SU-DHL-6 (cell line): ENCODE data around the gene OSTN.

Experiments
- H2AFZ ChIP-seq: fragments of 200-600 bp; sonication (generic); 2 replicates; pipeline ENCODE4 v1.6.1; 2014; ENCODE audit warnings: low read depth, mild to moderate bottlenecking, moderate library complexity, mixed read lengths, antibody characterized with exemption, low read length; ENCODE audit not compliant: severe bottlenecking
- H3F3A ChIP-seq: fragments of 200-600 bp; shearing (Covaris generic); 2 replicates; pipeline ENCODE4 v1.6.0; 2016; ENCODE audit warnings: antibody characterized with exemption, mild to moderate bottlenecking; ENCODE audit not compliant: insufficient read depth
- H3K27ac ChIP-seq: fragments of 200-600 bp; sonication (generic); 2 replicates; pipeline ENCODE4 v1.5.1; 2016; ENCODE audit warnings: low read depth, mild to moderate bottlenecking, low read length, moderate library complexity, mixed read lengths
- H3K27me3 ChIP-seq: fragments of 200-600 bp; sonication (generic), shearing (Covaris generic); 2 replicates; pipeline ENCODE4 v1.6.0; 2014; ENCODE audit warnings: mild to moderate bottlenecking, low read length
- H3K36me3 ChIP-seq: fragments of 200-600 bp; sonication (generic); 2 replicates; pipeline ENCODE4 v1.6.1; 2014; ENCODE audit warnings: mild to moderate bottlenecking, low read length, mixed read lengths
- H3K4me2 ChIP-seq: fragments of 300-600, 200-600 bp; shearing (Covaris generic), sonication (generic); 2 replicates; pipeline ENCODE4 v1.6.0; 2014; ENCODE audit warnings: low read length, low read depth, mild to moderate bottlenecking; ENCODE audit not compliant: poor library complexity, severe bottlenecking
- H3K4me3 ChIP-seq: fragments of 200-600 bp; sonication (generic); 2 replicates; pipeline ENCODE4 v1.5.1; 2014; ENCODE audit warnings: antibody characterized with exemption, low read length, mild to moderate bottlenecking, mixed read lengths; ENCODE audit not compliant: insufficient read depth, poor library complexity, severe bottlenecking
- H3K79me2 ChIP-seq: fragments of 200-600 bp; sonication (generic); 2 replicates; pipeline ENCODE4 v1.6.1; 2014; ENCODE audit warnings: mild to moderate bottlenecking, low read length, moderate library complexity; ENCODE audit not compliant: insufficient read depth
- H3K9ac ChIP-seq: fragments of 200-600 bp; sonication (generic); 2 replicates; pipeline ENCODE4 v1.7.0; 2014; ENCODE audit warnings: mild to moderate bottlenecking, low read length
- H3K9me2 ChIP-seq: fragments of 200-600 bp; sonication (generic); replicated peaks from 2 replicates; pipeline ENCODE4 v1.6.1; 2014; ENCODE audit warnings: low read length; ENCODE audit not compliant: insufficient read depth
- H3K9me3 ChIP-seq: fragments of 200-600 bp; sonication (generic); 2 replicates; pipeline ENCODE4 v1.6.1; 2014; ENCODE audit warnings: low read length, mixed read lengths; ENCODE audit not compliant: insufficient read depth
- H4K20me1 ChIP-seq: fragments of 200-600 bp; sonication (generic); 2 replicates; pipeline ENCODE4 v1.6.1; 2014; ENCODE audit warnings: low read depth, mild to moderate bottlenecking, antibody characterized with exemption, low read length, moderate library complexity, mixed read lengths
- EZH2phosphoT487 ChIP-seq: fragments of 200-600 bp; sonication (generic), shearing (Covaris generic); conservative IDR thresholded peaks from 2 replicates; pipeline ENCODE4 v1.6.1; 2018; ENCODE audit warnings: mild to moderate bottlenecking, antibody characterized with exemption, low read length, moderate library complexity, mixed read lengths
- TF ChIP-seq, protein P1 (sequence below): fragments of 200-600 bp; sonication (generic); IDR thresholded peaks from one replicate; pipeline ENCODE4 v1.5.1; 2017; ENCODE audit warnings: antibody characterized with exemption, mild to moderate bottlenecking, low read length, moderate library complexity; ENCODE audit not compliant: insufficient read depth, poor library complexity, severe bottlenecking

Gene OSTN

DNA sequence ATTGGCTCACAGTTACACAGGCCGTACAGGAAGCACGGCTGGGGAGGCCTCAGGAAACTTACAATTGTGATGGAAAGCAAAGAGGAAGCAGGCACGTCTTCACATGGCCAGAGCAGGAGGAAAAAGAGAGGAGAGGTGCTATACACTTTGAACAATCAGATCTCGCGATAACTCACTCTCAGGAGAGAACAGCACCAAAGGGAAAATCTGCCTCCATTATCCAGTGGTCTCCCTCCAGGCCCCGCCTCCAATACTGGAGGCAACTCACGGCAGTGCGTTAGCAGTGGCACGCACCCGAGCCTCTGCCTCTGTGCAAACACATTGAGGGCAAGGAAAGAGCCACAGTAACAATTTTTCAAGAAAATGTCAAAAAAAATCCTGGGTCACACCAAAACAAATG, 11.0 kb downstream of the OSTN start:
- Histone ChIP-seq H2AFZ (no peak overlapping the region), H3K36me3 (no peaks in the 10 kb centered on the region), H3K27ac (no peak overlapping the region), H3K79me2 (no peaks in the 10 kb centered on the region), H4K20me1 (no peaks in the 10 kb centered on the region), H3K9me2 (no peaks in the 10 kb centered on the region), H3K27me3 (no peaks in the 10 kb centered on the region), H3F3A (no peaks in the 10 kb centered on the region), H3K9me3 (no peaks in the 10 kb centered on the region), H3K4me2 (no peak overlapping the region), H3K9ac (no peak overlapping the region), H3K4me3 (no peak overlapping the region)
- no peak for TF ChIP-seq EZH2phosphoT487
- TF ChIP-seq, protein P1, sequence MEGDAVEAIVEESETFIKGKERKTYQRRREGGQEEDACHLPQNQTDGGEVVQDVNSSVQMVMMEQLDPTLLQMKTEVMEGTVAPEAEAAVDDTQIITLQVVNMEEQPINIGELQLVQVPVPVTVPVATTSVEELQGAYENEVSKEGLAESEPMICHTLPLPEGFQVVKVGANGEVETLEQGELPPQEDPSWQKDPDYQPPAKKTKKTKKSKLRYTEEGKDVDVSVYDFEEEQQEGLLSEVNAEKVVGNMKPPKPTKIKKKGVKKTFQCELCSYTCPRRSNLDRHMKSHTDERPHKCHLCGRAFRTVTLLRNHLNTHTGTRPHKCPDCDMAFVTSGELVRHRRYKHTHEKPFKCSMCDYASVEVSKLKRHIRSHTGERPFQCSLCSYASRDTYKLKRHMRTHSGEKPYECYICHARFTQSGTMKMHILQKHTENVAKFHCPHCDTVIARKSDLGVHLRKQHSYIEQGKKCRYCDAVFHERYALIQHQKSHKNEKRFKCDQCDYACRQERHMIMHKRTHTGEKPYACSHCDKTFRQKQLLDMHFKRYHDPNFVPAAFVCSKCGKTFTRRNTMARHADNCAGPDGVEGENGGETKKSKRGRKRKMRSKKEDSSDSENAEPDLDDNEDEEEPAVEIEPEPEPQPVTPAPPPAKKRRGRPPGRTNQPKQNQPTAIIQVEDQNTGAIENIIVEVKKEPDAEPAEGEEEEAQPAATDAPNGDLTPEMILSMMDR, result no peak

DNA sequence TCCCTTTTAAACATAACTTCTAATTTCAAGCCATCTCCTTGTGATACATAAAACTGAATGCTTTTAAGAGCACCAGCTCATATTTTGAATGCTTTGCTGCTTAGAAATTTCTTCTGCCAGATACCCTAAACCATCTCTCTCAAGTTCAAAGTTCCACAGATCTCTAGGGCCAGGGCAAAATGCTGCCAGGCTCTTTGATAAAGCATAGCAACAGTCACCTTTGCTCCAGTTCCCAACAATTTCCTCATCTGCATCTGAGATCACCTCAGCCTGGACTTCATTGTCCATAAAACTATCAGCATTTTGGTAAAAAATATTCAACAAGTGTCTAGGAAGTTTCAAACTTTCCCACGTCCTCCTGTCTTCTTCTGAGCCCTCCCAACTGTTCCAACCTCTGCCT, 17.5 kb downstream of the OSTN start:
- TF ChIP-seq, protein P1, result no peak
- no peak for TF ChIP-seq EZH2phosphoT487
- no peaks in the 10 kb centered on the region for H4K20me1 ChIP-seq
- 0 out of 2 replicates have a peak, but pooled peaks cover 8% of the 10 kb centered on the region for H3K9me3 ChIP-seq
- H3F3A ChIP-seq, result no peaks in the 10 kb centered on the region
- no peaks in the 10 kb centered on the region for H3K79me2 ChIP-seq
- H3K4me3 ChIP-seq, result no peak overlapping the region
- H3K4me2 ChIP-seq, result no peak overlapping the region
- H3K27me3 ChIP-seq, result no peaks in the 10 kb centered on the region
- no peak overlapping the region for H3K27ac ChIP-seq
- no peak overlapping the region for H2AFZ ChIP-seq
- no peaks in the 10 kb centered on the region for H3K9me2 ChIP-seq
- no peak overlapping the region for H3K9ac ChIP-seq
- H3K36me3 ChIP-seq, result no peaks in the 10 kb centered on the region

DNA sequence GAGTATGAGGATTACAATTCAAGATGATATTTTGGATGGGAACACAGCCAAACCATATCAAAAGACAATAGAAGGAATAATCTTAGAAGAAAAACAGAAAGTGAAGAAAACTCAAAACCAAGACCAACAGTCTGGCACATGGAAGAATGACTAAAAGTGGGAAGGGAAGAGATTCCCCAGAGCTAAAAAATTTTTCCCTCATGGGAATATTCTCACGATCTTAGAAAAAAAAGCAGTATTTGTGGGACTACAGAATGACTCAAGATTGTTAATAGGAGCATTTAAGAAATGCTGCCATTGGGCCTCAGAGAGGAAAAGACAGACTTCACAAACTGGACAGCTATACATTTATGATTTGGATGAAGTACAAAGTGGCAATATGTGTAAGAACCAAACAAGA, 18.3 kb downstream of the OSTN start:
- H3K36me3 ChIP-seq, result no peaks in the 10 kb centered on the region
- H3K9me3 ChIP-seq, result 0 out of 2 replicates have a peak, but pooled peaks cover 8% of the 10 kb centered on the region
- no peak overlapping the region for H3K9ac ChIP-seq
- no peak overlapping the region for H3K4me3 ChIP-seq
- no peak overlapping the region for H2AFZ ChIP-seq
- no peaks in the 10 kb centered on the region for H3K27me3 ChIP-seq
- TF ChIP-seq EZH2phosphoT487, result no peak
- TF ChIP-seq, protein P1, result no peak
- H3K9me2 ChIP-seq, result no peaks in the 10 kb centered on the region
- no peaks in the 10 kb centered on the region for H4K20me1 ChIP-seq
- no peaks in the 10 kb centered on the region for H3K79me2 ChIP-seq
- no peak overlapping the region for H3K27ac ChIP-seq
- no peaks in the 10 kb centered on the region for H3F3A ChIP-seq
- H3K4me2 ChIP-seq, result no peak overlapping the region

DNA sequence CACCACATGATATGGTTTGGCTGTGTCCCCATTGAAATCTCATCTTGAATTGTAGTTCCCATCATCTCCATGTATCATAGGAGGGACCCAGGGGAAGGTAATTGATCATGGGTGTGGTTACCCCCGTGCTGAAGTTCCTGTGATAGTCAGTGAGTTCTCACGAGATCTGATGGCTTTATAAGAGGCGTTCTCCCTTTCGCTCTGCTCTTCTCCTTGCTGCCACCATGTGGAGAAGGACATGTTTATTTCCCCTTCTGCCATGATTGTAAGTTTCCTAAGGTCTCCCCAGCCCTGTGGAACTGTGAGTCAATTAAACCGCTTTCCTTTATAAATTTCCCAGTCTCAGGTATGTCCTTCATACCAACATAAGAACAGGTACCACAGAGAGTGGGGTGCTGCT, 21.9 kb downstream of the OSTN start:
- Histone ChIP-seq H3K36me3 (no peaks in the 10 kb centered on the region), H3K9ac (no peak overlapping the region), H2AFZ (no peak overlapping the region), H3K27ac (no peak overlapping the region), H4K20me1 (no peaks in the 10 kb centered on the region), H3K9me2 (no peaks in the 10 kb centered on the region), H3K27me3 (no peaks in the 10 kb centered on the region), H3K9me3 (0 out of 2 replicates have a peak, but pooled peaks cover 5% of the 10 kb centered on the region), H3K4me3 (no peak overlapping the region), H3K4me2 (no peak overlapping the region), H3F3A (no peaks in the 10 kb centered on the region), H3K79me2 (no peaks in the 10 kb centered on the region)
- TF ChIP-seq EZH2phosphoT487, result no peak
- TF ChIP-seq, protein P1, result no peak
